Measurements from ENCODE around the gene ZBTB4. TPM values are rescaled to one million over a fixed set of nuclear protein-coding genes. Genes with fewer than 3 reads are reported as not detected.

Gene ZBTB4, protein sequence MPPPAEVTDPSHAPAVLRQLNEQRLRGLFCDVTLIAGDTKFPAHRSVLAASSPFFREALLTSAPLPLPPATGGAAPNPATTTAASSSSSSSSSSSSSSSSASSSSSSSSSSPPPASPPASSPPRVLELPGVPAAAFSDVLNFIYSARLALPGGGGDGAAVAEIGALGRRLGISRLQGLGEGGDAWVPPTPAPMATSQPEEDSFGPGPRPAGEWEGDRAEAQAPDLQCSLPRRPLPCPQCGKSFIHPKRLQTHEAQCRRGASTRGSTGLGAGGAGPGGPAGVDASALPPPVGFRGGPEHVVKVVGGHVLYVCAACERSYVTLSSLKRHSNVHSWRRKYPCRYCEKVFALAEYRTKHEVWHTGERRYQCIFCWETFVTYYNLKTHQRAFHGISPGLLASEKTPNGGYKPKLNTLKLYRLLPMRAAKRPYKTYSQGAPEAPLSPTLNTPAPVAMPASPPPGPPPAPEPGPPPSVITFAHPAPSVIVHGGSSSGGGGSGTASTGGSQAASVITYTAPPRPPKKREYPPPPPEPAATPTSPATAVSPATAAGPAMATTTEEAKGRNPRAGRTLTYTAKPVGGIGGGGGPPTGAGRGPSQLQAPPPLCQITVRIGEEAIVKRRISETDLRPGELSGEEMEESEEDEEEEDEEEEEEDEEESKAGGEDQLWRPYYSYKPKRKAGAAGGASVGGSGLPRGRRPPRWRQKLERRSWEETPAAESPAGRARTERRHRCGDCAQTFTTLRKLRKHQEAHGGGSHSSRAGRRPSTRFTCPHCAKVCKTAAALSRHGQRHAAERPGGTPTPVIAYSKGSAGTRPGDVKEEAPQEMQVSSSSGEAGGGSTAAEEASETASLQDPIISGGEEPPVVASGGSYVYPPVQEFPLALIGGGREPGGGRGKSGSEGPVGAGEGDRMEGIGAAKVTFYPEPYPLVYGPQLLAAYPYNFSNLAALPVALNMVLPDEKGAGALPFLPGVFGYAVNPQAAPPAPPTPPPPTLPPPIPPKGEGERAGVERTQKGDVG
- 36.2 and 36.5 TPM in 2 replicates for total RNA-seq

DNA sequence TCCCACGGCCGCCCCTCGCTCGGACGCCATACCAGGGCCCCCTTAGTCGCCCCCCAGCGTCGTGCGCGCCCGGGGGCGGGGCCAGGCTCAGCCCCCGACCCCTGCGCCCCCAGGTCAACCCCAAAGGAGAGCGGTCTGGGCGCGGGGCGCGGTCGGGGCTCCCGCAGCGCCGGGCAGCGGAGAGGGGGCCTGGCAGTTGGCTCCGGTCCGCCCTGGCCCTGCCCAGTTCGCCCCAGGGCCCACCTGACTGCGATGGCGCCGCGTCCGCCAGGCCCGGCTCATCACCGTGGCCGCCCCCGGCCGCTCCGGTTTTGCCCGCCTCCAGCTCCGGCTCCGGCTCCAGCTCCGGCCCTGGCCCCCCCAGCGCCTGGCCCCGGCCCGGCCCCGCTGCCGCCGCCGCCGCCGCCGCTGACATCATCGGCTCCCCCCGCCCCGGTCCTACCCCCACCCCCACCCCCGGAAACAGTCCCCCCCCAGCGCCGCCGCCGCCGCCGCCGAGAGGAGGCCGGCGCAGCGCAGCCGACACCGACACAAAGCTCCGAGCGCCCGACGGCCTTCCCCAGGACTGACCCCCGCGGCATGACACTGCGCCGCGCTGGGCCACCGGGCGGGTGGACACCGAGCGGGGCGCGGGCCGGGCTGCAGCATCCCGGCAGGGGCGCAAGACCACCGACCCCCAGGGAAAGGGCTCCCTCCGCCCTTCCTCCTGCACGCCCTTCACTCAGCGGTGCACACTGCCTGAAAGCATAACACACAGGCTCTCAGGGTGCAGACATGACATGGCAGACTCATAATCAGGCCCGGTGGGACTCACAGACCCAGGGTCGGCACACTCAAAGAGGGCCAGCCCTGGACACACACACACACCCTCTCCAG is at the start of gene ZBTB4:
ZBTB4 (minus strand) TSS at position 419 of the 876 bp plus-strand sequence. CDS start 12,830 bp downstream, outside the sequence.
- peaks cover 1% of the 10 kb centered on the region for H3K36me3 ChIP-seq (ENCODE audit: insufficient read depth, low read length)
- peak within 1 kb of the TSS; percentile 82 for H3K4me3 ChIP-seq (ENCODE audit: insufficient read depth, low read length)
- H3K9me3 ChIP-seq (ENCODE audit: low read depth, low read length): no peaks in the 10 kb centered on the region
- peaks cover 34% of the 10 kb centered on the region for H4K20me1 ChIP-seq (ENCODE audit: insufficient read depth, low read length)
- peaks cover 42% of the 10 kb centered on the region for H3K4me1 ChIP-seq (ENCODE audit: insufficient read depth, low read length)
- peaks cover 60% of the 10 kb centered on the region for H3K79me2 ChIP-seq (ENCODE audit: insufficient read depth, low read length)
- H2AFZ ChIP-seq (ENCODE audit: low read length): peak within 1 kb of the TSS; percentile 85
- no peaks in the 10 kb centered on the region for H3K27me3 ChIP-seq (ENCODE audit: insufficient read depth, low read length)
- peak within 1 kb of the TSS; percentile 93 for H3K27ac ChIP-seq (ENCODE audit: low read depth, low read length)
- peak; percentile 94 for DNase-seq (ENCODE audit: insufficient read length, low spot score, missing footprints)
- peak within 1 kb of the TSS; percentile 96 for H3K4me2 ChIP-seq (ENCODE audit: insufficient read depth, low read length)
- TF ChIP-seq, protein P1, sequence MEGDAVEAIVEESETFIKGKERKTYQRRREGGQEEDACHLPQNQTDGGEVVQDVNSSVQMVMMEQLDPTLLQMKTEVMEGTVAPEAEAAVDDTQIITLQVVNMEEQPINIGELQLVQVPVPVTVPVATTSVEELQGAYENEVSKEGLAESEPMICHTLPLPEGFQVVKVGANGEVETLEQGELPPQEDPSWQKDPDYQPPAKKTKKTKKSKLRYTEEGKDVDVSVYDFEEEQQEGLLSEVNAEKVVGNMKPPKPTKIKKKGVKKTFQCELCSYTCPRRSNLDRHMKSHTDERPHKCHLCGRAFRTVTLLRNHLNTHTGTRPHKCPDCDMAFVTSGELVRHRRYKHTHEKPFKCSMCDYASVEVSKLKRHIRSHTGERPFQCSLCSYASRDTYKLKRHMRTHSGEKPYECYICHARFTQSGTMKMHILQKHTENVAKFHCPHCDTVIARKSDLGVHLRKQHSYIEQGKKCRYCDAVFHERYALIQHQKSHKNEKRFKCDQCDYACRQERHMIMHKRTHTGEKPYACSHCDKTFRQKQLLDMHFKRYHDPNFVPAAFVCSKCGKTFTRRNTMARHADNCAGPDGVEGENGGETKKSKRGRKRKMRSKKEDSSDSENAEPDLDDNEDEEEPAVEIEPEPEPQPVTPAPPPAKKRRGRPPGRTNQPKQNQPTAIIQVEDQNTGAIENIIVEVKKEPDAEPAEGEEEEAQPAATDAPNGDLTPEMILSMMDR (IDR thresholded peaks at IDR 0.05; ENCODE audit: extremely low read depth, low read depth, low read length): no peak

DNA sequence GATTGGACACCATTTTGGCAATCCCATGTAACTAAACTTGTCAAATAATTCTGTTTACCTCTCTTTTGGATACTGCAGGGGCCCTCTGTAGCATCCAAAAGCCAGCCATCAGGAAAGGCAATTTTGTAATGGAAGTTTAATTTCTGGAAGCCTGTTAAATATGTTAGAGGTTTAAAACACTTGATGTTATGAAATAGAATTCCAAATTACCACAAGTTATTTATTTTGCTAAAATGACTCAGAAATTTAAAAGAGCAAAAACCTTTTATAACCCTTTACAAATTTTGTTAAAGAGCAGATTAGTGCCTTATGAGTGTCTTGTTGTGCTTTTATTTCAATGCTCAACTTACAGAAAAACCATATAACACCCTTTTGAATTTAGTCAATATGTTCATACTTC is 49.4 kb upstream of the ZBTB4 start:
- Histone ChIP-seq H3K4me3 (ENCODE audit: insufficient read depth, low read length) (no peak overlapping the region), H3K4me1 (ENCODE audit: insufficient read depth, low read length) (no peaks in the 10 kb centered on the region), H3K9me3 (ENCODE audit: low read depth, low read length) (peaks cover 3% of the 10 kb centered on the region), H3K27ac (ENCODE audit: low read depth, low read length) (no peak overlapping the region), H3K4me2 (ENCODE audit: insufficient read depth, low read length) (no peak overlapping the region), H4K20me1 (ENCODE audit: insufficient read depth, low read length) (no peaks in the 10 kb centered on the region), H3K36me3 (ENCODE audit: insufficient read depth, low read length) (no peaks in the 10 kb centered on the region), H3K79me2 (ENCODE audit: insufficient read depth, low read length) (no peaks in the 10 kb centered on the region), H2AFZ (ENCODE audit: low read length) (no peak overlapping the region), H3K27me3 (ENCODE audit: insufficient read depth, low read length) (no peaks in the 10 kb centered on the region)
- DNase-seq (ENCODE audit: insufficient read length, low spot score, missing footprints): no peak
- TF ChIP-seq, protein P1 (IDR thresholded peaks at IDR 0.05; ENCODE audit: extremely low read depth, low read depth, low read length): no peak

DNA sequence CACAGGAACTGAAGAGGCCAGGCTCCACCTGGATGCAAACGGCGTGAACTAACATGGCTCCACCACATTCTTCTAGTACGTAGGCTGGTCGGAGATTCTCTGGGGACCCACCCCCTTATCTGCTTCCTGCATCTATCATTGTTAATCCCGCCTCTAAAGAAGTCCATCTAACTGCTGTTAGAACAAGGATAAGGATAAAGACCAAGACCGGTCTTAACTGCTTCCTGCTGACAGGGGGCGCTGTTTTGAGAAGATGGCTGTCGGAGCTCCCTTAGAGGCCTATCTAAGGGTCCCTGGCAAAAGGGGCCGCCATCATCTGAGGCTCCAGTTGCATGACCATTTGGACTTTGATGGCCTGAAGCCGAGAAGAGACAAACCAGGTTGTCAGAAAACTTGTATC is 43.6 kb upstream of the ZBTB4 start:
- no peaks in the 10 kb centered on the region for H3K79me2 ChIP-seq (ENCODE audit: insufficient read depth, low read length)
- peak; percentile 41 for DNase-seq (ENCODE audit: insufficient read length, low spot score, missing footprints)

More for the DNA sequence above, 43.6 kb upstream of the ZBTB4 start:
- Histone ChIP-seq H3K36me3 (ENCODE audit: insufficient read depth, low read length) (no peaks in the 10 kb centered on the region), H3K4me3 (ENCODE audit: insufficient read depth, low read length) (no peak overlapping the region), H3K4me2 (ENCODE audit: insufficient read depth, low read length) (no peak overlapping the region), H3K9me3 (ENCODE audit: low read depth, low read length) (peaks cover 2% of the 10 kb centered on the region), H3K4me1 (ENCODE audit: insufficient read depth, low read length) (no peaks in the 10 kb centered on the region), H3K27ac (ENCODE audit: low read depth, low read length) (no peak overlapping the region), H2AFZ (ENCODE audit: low read length) (no peak overlapping the region), H4K20me1 (ENCODE audit: insufficient read depth, low read length) (no peaks in the 10 kb centered on the region), H3K27me3 (ENCODE audit: insufficient read depth, low read length) (no peaks in the 10 kb centered on the region)
- TF ChIP-seq, protein P1 (IDR thresholded peaks at IDR 0.05; ENCODE audit: extremely low read depth, low read depth, low read length): peak; percentile 39
